Smooth muscle cell (in vitro differentiated cells): ENCODE results near the gene BRPF1. TPM values are rescaled to one million over a fixed set of nuclear protein-coding genes. Genes with fewer than 3 reads are reported as not detected.
A peak's percentile ranks its signal among the peaks of the same experiment; 100 is the strongest.

Experiments
- DNase-seq: peaks from one replicate; lab custom pipeline; 2025; ENCODE audit not compliant: unreplicated experiment; lab: John Stamatoyannopoulos, UW
- H2AFZ ChIP-seq: fragments of 200-600 bp; sonication (generic); 2 replicates; pipeline ENCODE4 v1.6.0; 2016; ENCODE audit warnings: antibody characterized with exemption, low read depth, mild to moderate bottlenecking
- H3F3A ChIP-seq: fragments of 200-600 bp; sonication (generic); 2 replicates; pipeline ENCODE4 v1.6.0; 2017; ENCODE audit warnings: antibody characterized with exemption, low read depth
- H3K27ac ChIP-seq: fragments of 200-600 bp; sonication (generic); 2 replicates; pipeline ENCODE4 v1.5.1; 2016; ENCODE audit warnings: low read depth, mild to moderate bottlenecking
- H3K27me3 ChIP-seq: fragments of 200-600 bp; sonication (generic); 2 replicates; pipeline ENCODE4 v1.6.1; 2016; ENCODE audit warnings: low read depth, mild to moderate bottlenecking
- H3K36me3 ChIP-seq: fragments of 200-600 bp; sonication (generic); 2 replicates; pipeline ENCODE4 v1.5.1; 2016; ENCODE audit warnings: low read depth
- H3K4me1 ChIP-seq: fragments of 200-600 bp; sonication (generic); 2 replicates; pipeline ENCODE4 v1.5.1; 2016; ENCODE audit warnings: low read depth
- H3K4me2 ChIP-seq: fragments of 200-600 bp; sonication (generic); 2 replicates; pipeline ENCODE4 v1.6.0; 2016; ENCODE audit warnings: mild to moderate bottlenecking
- H3K4me3 ChIP-seq: fragments of 200-600 bp; sonication (generic); 2 replicates; pipeline ENCODE4 v1.5.1; 2016; ENCODE audit warnings: mild to moderate bottlenecking
- H3K79me2 ChIP-seq: fragments of 200-600 bp; sonication (generic); 2 replicates; pipeline ENCODE4 v1.6.0; 2016; ENCODE audit warnings: low read depth, mild to moderate bottlenecking
- H3K9ac ChIP-seq: fragments of 200-600 bp; sonication (generic); 2 replicates; pipeline ENCODE4 v1.6.0; 2016; ENCODE audit warnings: low read depth
- H3K9me3 ChIP-seq: fragments of 200-600 bp; sonication (generic); replicated peaks from 2 replicates; pipeline ENCODE4 v1.5.1; 2016; ENCODE audit warnings: low read depth
- H4K20me1 ChIP-seq: fragments of 200-600 bp; sonication (generic); 2 replicates; pipeline ENCODE4 v1.6.0; 2016; ENCODE audit warnings: low read depth
- WGBS: methylation state at CpG from one replicate; pipeline ENCODE4 v1.1.7; 2016; ENCODE audit warnings: low lambda C conversion rate; 5-methylcytosine and 5-hydroxymethylcytosine counted together
- polyA plus RNA-seq: library from polyadenylated mRNA; unstranded; fragments of >200 nt; fragmentation: Nextera tagmentation; extraction: Ambion mirVana; gene quantifications from 2 replicates; pipeline ENCODE4 v1.2.1, GENCODE V29; 2016
- total RNA-seq: library from RNA; depleted of rRNA; stranded (reverse); fragments of >200 nt; gene quantifications from 2 replicates; pipeline ENCODE4 v1.2.3, GENCODE V29; 2014
- TF ChIP-seq, protein P1 (sequence below): fragments of 200-600 bp; sonication (generic); IDR thresholded peaks from 2 replicates; pipeline ENCODE4 v1.5.1; 2017; ENCODE audit warnings: borderline replicate concordance, mild to moderate bottlenecking, antibody characterized with exemption; ENCODE audit not compliant: insufficient read depth, poor library complexity, severe bottlenecking

The BRPF1 gene
- total and polyA plus RNA-seq, 2 experiments from 2014 or later = 13.9 to 17.1 TPM

DNA sequence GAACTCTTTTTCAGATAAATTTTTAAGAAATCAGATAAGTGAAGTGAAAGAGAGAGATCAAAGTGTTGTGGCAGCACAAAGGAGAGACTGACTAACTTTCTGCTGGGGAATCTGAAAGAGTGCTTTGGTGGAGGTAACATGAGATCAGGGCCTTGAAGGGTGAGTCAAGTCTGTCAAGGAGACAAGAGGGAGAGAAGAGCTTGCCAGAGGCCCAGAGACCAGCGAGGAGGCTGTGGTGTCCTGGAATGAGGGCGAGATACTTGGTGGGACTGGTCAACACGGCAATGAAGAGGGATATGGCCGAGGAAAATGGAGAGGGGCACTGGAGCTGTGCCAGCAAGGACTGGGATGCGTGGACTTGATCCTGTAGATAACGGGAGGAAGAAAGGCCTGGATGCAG is 56.2 kb downstream of the BRPF1 start:
- TF ChIP-seq, protein P1, sequence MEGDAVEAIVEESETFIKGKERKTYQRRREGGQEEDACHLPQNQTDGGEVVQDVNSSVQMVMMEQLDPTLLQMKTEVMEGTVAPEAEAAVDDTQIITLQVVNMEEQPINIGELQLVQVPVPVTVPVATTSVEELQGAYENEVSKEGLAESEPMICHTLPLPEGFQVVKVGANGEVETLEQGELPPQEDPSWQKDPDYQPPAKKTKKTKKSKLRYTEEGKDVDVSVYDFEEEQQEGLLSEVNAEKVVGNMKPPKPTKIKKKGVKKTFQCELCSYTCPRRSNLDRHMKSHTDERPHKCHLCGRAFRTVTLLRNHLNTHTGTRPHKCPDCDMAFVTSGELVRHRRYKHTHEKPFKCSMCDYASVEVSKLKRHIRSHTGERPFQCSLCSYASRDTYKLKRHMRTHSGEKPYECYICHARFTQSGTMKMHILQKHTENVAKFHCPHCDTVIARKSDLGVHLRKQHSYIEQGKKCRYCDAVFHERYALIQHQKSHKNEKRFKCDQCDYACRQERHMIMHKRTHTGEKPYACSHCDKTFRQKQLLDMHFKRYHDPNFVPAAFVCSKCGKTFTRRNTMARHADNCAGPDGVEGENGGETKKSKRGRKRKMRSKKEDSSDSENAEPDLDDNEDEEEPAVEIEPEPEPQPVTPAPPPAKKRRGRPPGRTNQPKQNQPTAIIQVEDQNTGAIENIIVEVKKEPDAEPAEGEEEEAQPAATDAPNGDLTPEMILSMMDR = no peak
- Histone ChIP-seq H3F3A (peaks cover 7% of the 10 kb centered on the region), H3K4me2 (no peak overlapping the region), H3K9me3 (no peaks in the 10 kb centered on the region), H3K4me3 (no peak overlapping the region), H3K4me1 (peaks cover 5% of the 10 kb centered on the region), H3K79me2 (peaks cover 6% of the 10 kb centered on the region), H2AFZ (no peak overlapping the region), H3K27me3 (no peaks in the 10 kb centered on the region), H3K9ac (no peak overlapping the region), H3K36me3 (peaks cover 2% of the 10 kb centered on the region), H4K20me1 (no peaks in the 10 kb centered on the region), H3K27ac (no peak overlapping the region)
- WGBS = 93% methylated on average over 6 of the region's 6 CpGs
- no peak for DNase-seq

DNA sequence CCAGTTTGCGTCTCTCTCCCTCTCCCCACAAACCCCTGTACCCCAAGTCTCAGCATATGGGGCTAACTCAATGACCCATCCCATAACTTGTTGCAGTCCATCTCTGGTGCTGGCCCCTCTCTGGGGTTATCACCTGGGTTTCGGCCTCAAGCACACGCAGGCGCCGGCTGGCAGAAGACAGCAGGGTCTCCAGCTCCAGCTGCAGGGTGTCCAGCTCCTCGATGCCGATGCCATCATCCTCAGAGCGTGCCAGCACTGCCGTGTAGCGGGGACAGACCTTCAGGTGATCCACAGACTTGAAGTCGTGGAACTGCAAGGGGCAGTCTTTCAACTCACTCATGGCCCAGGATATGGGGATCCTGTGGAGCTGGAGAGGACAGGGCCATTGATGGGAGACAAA is 59.6 kb downstream of the BRPF1 start:
- Histone ChIP-seq H3F3A (peaks cover 7% of the 10 kb centered on the region), H3K36me3 (peaks cover 3% of the 10 kb centered on the region), H3K9ac (no peak overlapping the region), H2AFZ (no peak overlapping the region), H3K4me3 (no peak overlapping the region), H3K4me1 (peaks cover 10% of the 10 kb centered on the region), H3K9me3 (no peaks in the 10 kb centered on the region), H4K20me1 (peaks cover 16% of the 10 kb centered on the region), H3K27me3 (no peaks in the 10 kb centered on the region), H3K27ac (no peak overlapping the region), H3K79me2 (peaks cover 38% of the 10 kb centered on the region), H3K4me2 (no peak overlapping the region)
- 98% methylated on average over 11 of the region's 11 CpGs for WGBS
- no peak for DNase-seq
- TF ChIP-seq, protein P1 = no peak

DNA sequence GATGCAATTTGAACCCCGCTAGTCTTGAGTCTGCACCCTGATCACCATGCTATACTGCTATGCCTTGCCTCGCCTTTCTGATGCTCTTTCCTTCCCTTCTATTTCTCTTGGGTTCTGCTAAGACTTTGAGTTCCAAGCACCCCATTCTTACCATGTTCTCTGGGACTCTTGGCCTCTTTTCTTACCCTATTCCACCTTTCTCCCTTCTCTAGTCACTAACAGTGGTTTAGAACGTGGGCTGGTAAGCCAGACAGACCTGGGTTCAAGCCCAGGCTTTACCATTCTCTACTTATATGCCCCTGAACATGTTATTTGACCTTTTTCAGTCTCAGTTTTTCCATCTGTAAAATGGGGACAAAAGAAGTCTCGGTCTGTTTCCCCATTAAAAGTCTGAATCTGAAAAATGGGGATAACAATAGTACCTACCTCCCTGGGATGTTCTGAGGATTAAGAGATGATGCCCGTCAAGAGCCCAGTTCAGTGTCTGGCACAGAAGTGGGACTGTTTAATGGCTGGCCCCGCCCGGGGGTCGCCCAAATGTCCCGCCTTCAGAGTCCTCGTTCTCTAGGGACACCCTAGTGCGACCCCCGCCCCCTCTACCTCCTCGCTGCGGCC is 60.4 kb downstream of the BRPF1 start:
- 22% methylated on average over 13 of the region's 14 CpGs for WGBS
- H3K9ac ChIP-seq = peak overlapping the region; percentile 97
- H3K79me2 ChIP-seq = peaks cover 46% of the 10 kb centered on the region
- no peaks in the 10 kb centered on the region for H3K9me3 ChIP-seq
- H2AFZ ChIP-seq = no peak overlapping the region
- peak overlapping the region; percentile 96 for H3K27ac ChIP-seq
- TF ChIP-seq, protein P1 = no peak
- H3K4me1 ChIP-seq = peaks cover 10% of the 10 kb centered on the region
- H3K27me3 ChIP-seq = no peaks in the 10 kb centered on the region
- peak overlapping the region; percentile 86 for H3K4me3 ChIP-seq
- H3K36me3 ChIP-seq = peaks cover 3% of the 10 kb centered on the region
- DNase-seq = no peak
- peak overlapping the region; percentile 95 for H3K4me2 ChIP-seq
- peaks cover 21% of the 10 kb centered on the region for H4K20me1 ChIP-seq
- peaks cover 7% of the 10 kb centered on the region for H3F3A ChIP-seq

GRCh38 chr3:9792405-9793160 is 61.0 kb downstream of the BRPF1 start, which contains the start of the genes ARPC4 and TADA3:
ARPC4 (plus strand) TSS chr3:9793082; CDS start chr3:9793122, 40 bp downstream.
TADA3 (minus strand) TSS chr3:9792473; CDS start chr3:9791466, 1,007 bp downstream.
- peaks cover 7% of the 10 kb centered on the region for H3F3A ChIP-seq
- H3K4me1 ChIP-seq = peaks cover 10% of the 10 kb centered on the region
- under 1% methylated on average over 63 of the region's 65 CpGs for WGBS
- peaks cover 5% of the 10 kb centered on the region for H3K36me3 ChIP-seq
- H3K4me3 ChIP-seq = peak within 1 kb of the TSS; percentile 86
- H3K27me3 ChIP-seq = no peaks in the 10 kb centered on the region
- TF ChIP-seq, protein P1 = no peak
- peak within 1 kb of the TSS; percentile 95 for H3K4me2 ChIP-seq
- peak within 1 kb of the TSS; percentile 96 for H3K27ac ChIP-seq
- H3K9me3 ChIP-seq = no peaks in the 10 kb centered on the region
- DNase-seq = peak; percentile 91
- no peak within 1 kb of the TSS for H2AFZ ChIP-seq
- H4K20me1 ChIP-seq = peaks cover 28% of the 10 kb centered on the region
- H3K9ac ChIP-seq = peak within 1 kb of the TSS; percentile 97
- H3K79me2 ChIP-seq = peaks cover 53% of the 10 kb centered on the region
